SK-N-SH treated with all-trans-retinoic acid at 6 μM for 48 hours (cell line): Measurements from ENCODE around the gene C13orf46.

Source experiments
- ARNTL ChIP-seq: fragments of 450-650 bp; formaldehyde crosslinking; IDR thresholded peaks from 2 replicates; pipeline ENCODE4 v1.5.0; 2020; ENCODE audit warnings: low read depth, mild to moderate bottlenecking, moderate library complexity, borderline replicate concordance
- BACH2 ChIP-seq: fragments of 250-450 bp; sonication (Bioruptor Pico); IDR thresholded peaks from 2 replicates; pipeline ENCODE4 v1.9.0; 2021; ENCODE audit warnings: mild to moderate bottlenecking, borderline replicate concordance
- CSDC2 ChIP-seq: fragments of 250-450 bp; sonication (Bioruptor Pico); IDR thresholded peaks from 2 replicates; pipeline ENCODE4 v1.5.0; 2020; ENCODE audit warnings: mild to moderate bottlenecking, moderate library complexity
- CSRNP3 ChIP-seq: fragments of 250-450 bp; sonication (Bioruptor Pico); IDR thresholded peaks from 2 replicates; pipeline ENCODE4 v1.5.1; 2021; ENCODE audit warnings: mild to moderate bottlenecking, moderate library complexity
- POU6F1 ChIP-seq: fragments of 250-450 bp; sonication (Bioruptor Pico); IDR thresholded peaks from 2 replicates; pipeline ENCODE4 v1.8.0; 2021; ENCODE audit warnings: low read depth, mild to moderate bottlenecking, moderate library complexity, borderline replicate concordance
- PPARA ChIP-seq: fragments of 250-450 bp; sonication (Bioruptor Pico); IDR thresholded peaks from 2 replicates; pipeline ENCODE4 v1.5.0; 2020; ENCODE audit warnings: mild to moderate bottlenecking, borderline replicate concordance
- RARB ChIP-seq: fragments of 250-450 bp; sonication (Bioruptor Pico); IDR thresholded peaks from 2 replicates; pipeline ENCODE4 v1.8.0; 2021; ENCODE audit warnings: mild to moderate bottlenecking, moderate library complexity
- SNAI2 ChIP-seq: fragments of 250-450 bp; sonication (Bioruptor Pico); IDR thresholded peaks from 2 replicates; pipeline ENCODE4 v1.5.0; 2020; ENCODE audit warnings: mild to moderate bottlenecking, moderate library complexity
- TCF4 ChIP-seq: fragments of 250-450 bp; sonication (Bioruptor Pico); IDR thresholded peaks from 2 replicates; pipeline ENCODE4 v1.8.0; 2021; ENCODE audit warnings: mild to moderate bottlenecking, moderate library complexity, borderline replicate concordance
- ZFP30 ChIP-seq: fragments of 450-650 bp; formaldehyde crosslinking; IDR thresholded peaks from 2 replicates; pipeline ENCODE4 v1.5.0; 2022; ENCODE audit warnings: mild to moderate bottlenecking, moderate library complexity
- TF ChIP-seq, protein P1 (sequence below): fragments of 250-450 bp; sonication (Bioruptor Pico); IDR thresholded peaks from 2 replicates; pipeline ENCODE4 v1.8.0; 2020; ENCODE audit warnings: mild to moderate bottlenecking, moderate library complexity, borderline replicate concordance

- TF ChIP-seq ZFP30 (CRISPR knock-in tag) (no peak), TCF4 (CRISPR knock-in tag) (no peak), SNAI2 (no peak), RARB (CRISPR knock-in tag) (no peak), CSDC2 (CRISPR knock-in tag) (no peak), PPARA (CRISPR knock-in tag) (no peak), ARNTL (no peak), POU6F1 (no peak), BACH2 (CRISPR knock-in tag) (no peak), CSRNP3 (no peak)
- TF ChIP-seq, protein P1, sequence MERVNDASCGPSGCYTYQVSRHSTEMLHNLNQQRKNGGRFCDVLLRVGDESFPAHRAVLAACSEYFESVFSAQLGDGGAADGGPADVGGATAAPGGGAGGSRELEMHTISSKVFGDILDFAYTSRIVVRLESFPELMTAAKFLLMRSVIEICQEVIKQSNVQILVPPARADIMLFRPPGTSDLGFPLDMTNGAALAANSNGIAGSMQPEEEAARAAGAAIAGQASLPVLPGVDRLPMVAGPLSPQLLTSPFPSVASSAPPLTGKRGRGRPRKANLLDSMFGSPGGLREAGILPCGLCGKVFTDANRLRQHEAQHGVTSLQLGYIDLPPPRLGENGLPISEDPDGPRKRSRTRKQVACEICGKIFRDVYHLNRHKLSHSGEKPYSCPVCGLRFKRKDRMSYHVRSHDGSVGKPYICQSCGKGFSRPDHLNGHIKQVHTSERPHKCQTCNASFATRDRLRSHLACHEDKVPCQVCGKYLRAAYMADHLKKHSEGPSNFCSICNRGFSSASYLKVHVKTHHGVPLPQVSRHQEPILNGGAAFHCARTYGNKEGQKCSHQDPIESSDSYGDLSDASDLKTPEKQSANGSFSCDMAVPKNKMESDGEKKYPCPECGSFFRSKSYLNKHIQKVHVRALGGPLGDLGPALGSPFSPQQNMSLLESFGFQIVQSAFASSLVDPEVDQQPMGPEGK (CRISPR knock-in tag) = no peak
Measured at GRCh38 chr13:113967729-113968462, 6.0 kb downstream of the C13orf46 start.
